Endothelial cell of hepatic sinusoid (primary cell): ENCODE data around the gene TXNRD1.
"Not testable (repeated sequence)": the region's sequence is repeated elsewhere in the genome, so short reads cannot be mapped to it uniquely, and the experiment has no call there.

Experiments used
- in situ Hi-C: cut with HindIII; loops from 2 replicates; pipeline ENCODE4 v1.10.0; 2017; ENCODE audit warnings: low sequenced_read_pairs

TXNRD1 gene

DNA sequence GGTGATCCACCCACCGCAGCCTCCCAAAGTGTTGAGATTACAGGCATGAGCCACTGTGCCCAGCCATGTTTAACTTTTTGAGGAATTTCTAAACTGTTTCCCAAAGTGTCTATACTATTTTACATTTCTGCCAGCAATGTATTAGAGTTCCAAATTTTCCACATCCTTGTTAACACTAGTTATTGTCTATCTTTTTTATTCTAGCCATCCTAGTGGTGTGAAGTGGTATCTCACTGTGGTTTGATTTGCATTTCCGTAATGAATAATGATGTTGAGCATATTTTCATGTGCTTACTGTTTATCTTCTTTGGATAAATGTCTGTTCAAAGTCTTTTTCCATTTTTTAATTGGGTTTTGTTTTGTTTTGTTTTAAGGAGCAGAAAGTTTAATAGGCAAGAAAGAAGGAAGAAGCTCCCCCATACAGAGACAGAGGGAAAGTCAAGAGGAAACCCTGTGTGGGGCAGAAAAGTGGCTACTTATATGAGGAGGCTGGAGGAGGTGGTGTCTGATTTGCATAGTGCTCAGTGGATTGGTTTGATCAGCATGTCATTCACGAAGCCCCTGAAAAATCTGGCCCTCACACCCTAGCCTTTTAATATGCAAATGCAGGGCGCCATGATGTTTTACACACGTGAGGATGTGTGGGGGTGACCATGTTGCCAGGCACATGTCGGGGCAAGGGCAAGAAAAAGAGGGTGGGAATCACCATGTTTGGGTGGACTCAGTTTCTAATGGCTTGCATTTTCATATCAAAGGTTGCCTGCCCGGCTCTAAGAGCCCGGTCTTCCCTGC, 14.9 kb downstream of the TXNRD1 start:
- in situ Hi-C loops, result no loop called here

DNA sequence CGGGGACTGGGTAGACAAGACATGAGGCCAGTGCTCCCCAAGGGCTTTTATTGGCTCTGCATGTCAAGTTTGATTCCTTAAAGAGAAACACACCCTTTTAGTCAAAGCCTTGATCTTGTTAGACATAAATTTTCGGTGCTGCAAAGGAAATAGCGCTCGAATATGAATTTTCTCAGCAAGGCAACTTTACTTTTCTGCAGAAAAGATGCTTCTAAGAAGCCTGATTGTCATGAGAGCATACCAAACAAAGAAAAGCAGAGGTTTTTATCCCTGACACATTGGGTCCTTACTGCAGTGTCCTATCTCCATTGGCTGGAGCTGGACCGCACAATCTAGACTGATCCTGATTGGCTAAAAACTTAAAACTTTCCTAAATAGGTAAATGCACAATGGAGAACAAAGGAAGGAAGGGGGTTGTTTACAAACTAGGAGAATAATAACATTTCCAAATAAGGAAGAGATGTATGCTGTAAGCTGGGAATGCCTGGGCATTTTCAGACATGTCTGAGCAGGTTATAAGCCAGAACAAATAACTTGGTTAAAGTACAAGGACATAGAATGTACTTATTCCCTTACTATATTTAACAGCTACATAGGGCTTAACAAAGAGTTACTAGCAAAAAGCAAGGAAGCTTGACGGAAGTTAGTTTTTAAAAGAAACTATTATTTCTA, 17.2 kb downstream of the TXNRD1 start:
- in situ Hi-C loops, result no loop called here

DNA sequence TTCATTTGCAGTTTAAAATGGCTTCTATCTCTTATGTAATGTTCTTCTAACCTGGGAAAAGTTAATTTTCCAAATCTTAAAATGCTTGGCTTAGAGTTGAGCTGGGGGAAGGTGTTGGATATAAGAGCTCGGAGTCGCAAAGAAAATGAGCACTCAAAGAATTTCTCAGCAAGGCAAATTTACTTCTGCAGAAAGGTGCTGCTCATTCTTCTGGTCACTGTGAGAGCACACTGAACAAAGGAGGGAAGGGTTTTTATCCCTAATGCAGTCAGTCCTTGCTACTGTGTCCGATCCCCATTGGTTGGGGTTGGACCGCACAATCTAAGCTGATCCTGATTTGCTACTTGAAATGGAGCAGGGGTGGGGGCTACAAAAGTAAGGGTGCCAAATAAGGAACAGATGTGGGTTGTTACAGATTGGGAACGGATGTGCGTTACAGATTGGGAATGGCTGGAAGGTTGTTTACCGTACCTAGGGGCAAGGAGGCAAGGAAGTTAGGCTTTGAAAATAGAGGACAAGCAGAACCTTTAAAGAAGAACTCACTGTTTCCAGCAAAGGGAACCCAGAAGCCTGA, 19.4 kb downstream of the TXNRD1 start:
- in situ Hi-C loops, result no loop called here

DNA sequence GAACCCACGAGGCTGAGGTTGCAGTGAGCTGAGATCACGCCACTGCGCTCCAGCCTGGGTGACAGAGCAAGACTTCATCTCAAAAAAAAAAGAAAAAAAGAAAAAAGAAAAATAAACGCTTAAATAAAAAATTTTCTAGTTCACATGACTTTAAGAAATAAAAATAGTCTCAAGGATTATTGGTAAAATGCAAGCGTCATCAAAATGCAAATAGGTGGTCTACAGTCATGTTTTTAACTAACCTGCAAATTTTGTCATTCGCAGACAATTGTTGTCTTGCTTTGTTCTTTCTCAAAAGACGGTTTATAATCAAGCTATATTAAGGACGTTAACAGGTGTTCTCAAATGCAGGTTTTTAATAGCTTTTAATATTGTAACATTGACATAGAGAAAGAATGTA, 22.4 kb downstream of the TXNRD1 start:
- in situ Hi-C loops, result no loop called here

DNA sequence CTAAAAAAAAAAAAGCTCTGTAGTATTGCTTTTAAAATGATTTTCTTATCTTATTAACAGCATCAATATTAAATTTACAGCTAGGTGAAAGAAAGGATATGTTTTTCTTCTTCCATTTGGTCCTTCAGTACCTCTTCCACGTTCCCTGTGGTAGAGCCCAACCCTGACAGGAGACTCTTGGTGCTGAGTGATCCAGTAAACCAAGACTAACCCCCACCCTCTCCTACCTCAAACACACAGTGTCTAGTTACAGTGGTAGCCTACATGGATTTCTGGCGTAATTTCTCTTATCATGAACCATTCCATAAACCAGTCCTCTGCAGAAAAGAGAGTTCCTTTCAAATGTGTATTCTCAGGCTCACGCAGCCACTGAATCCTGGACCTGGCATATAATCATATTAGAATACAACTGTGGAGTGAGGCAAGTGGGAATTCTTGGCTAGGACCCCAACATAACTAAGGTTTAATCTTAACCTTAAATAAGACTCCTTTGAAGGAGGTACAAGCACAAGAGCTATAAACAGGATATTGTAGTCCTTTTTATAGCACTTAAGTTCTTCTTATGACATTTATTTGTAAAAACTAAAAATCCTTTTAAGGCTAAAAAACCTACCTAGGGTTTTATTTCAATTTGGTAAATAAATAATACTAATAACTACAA, 27.1 kb downstream of the TXNRD1 start:
- in situ Hi-C loops, result no loop called here

DNA sequence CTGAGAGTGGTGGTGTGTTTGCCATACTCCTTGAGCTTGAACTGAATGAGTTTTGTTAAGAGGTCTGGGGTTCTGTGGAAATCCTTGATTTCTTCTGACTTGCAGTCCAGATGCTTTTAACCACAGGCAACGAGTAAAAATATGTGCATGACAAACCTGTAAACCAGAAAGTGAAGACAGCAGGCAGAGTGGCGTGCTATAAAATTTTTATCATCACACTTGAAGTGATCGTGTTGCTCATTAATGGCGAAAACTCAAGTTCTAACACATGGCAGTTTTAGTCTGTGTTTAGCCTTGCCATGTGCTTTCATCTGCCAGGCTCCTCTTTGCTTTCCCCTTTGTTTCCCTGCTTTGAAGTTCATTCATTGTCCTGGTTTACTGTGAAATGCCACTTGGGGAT, 28.0 kb downstream of the TXNRD1 start:
- in situ Hi-C loops, result no loop called here

DNA sequence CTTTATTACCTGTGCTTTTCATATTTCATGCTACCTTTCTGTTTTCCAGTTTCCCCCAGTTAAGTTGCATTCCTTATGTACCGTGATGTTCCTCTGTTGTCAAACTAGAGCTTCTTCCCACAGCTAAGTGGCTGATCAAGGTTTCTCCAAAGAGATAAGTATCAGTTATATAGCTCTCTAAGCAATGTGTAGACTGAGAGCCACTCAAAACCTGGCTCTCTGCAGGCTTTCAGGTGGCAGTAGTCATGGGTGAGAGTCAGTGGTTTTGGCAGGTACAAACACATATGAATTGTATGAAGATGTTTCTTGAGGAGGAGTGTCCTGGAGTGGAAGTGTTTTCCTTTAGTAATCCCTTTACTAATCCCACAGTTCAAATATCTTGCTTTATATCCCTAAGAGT, 28.4 kb downstream of the TXNRD1 start:
- in situ Hi-C loops, result no loop called here

DNA sequence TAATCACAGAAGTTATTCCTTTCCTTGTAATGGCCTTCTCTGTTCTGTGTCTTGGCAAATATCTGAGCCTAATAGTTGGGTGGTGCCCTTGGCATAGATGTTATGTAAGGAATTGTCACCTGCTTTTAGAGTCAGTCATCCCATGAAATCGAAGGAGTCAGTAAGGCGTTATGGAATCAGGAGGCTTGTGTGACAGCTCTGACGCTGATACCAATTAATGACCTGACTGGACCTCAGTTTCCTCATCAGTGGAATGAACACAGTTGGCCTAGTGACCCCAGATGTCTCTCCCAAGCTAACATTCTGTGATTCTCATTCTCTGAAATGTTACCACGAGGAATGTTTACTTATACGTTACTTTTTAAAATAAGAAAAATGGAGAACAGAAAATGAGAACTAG, 32.1 kb downstream of the TXNRD1 start:
- in situ Hi-C loops, result no loop called here

DNA sequence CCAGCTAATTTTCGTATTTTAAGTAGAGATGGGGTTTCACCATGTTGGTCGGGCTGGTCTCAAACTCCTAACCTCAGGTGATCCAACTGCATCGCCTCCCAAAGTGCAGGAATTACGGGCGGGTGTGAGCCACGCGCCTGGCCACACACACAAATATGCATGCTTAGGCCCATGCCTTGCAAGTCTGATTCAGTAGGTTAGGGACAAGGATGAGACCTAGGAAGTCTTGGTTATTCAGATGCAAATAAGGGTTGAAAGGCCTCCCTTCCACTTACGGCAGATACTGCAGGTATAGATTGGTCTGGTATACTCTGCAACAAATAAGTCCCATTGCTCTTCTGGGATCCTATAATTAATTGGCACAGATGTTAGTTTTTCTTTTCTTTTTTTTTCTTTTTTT, 32.9 kb downstream of the TXNRD1 start:
- in situ Hi-C loops, result no loop called here

DNA sequence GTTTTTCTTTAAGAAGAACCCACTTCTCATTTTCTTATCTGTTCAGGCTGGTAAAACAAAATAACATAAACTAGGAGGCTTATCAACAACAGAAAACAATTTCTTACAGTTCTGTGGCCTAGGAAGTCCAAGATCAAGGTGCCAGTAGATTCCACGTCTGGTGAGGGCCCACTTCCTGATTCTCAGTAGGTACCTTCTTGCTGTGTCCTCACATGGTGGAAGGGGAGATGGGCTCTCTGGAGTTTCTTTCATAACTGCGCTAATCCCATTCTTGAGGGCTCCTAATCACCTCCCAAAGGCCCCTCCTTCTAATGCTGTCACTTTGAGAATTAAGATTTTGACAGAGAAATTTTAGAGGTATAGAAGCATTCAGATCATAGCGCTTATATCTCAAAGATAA, 33.4 kb downstream of the TXNRD1 start:
- in situ Hi-C loops, result no loop called here

DNA sequence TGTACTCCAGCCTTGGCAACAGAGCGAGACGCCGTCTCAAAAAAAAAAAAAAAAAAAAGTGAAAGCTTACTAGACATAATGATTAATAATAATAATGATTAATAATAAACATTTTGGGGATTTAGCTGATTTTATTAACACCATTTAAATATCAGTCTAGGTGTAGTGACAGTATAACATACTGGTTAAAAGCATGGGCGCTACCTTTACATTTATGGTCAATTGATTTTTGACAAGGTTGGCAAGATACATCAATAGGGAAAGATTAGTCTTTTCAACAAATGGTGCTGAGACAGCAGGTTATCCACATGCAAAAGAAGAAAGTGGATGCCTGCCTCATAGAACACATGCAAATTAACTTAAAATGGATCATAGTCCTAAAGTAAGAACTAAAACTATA, 34.3 kb downstream of the TXNRD1 start:
- in situ Hi-C loops, result no loop called here

DNA sequence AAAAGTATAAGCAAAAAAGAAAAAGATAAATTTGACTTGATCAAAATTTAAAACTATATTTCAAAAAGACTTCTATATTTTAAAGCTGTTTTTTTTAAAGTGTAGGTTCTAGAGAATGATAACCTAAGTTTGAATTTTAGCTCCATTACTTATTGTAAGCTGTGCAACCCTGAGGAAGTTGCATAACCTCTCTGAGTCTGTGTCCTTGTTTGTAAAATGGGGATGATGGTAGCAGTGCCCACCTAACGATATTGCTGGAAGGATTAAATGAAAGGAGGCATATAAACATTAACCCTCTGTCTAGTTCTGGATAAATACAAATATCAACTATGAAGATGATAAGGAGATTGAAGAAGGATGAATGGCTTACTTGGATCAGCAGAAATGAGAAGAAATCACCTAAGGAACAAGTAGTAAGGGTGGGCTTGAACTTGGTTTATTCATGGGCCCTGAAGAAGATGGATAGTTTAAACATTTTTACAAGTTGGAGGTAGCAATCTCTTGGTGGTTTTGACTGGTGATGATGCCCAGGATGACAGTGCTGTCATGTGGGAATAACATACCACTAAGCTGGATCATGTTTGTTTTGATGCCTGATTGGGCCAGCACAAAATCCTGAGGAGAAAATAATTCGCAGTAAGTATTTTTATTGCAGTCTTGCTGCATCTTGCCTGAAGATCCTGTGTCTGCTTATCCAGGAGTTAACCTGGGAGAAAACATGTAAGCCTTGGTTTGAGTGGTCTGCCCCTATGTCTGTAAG, 35.0 kb downstream of the TXNRD1 start:
- in situ Hi-C loops, result no loop called here

DNA sequence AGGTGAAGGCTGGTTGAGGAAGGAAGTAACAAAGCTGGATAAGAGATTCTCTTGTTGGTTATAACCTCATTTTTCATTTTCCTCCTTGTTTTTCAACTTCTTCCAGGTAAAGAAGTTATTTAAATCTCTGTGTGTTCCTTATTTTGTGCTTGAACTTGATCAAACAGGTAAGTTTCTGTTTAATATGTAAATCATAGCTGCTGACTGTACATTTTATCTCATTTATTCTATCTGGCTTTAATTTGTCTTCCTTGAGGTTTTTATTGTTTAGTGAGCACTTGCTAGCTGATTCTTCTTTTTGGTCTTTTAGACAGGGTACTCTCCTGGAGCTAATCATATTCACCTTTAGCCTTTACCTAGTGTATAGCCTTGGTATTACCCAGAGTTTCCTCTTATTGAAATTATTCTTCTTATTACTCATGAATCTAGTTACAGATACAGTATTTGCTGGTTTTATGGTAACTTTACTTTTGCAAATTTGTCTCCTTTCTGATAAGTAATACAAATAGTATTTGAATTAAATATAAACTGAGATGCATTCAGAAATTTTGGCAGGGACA, 42.4 kb downstream of the TXNRD1 start:
- in situ Hi-C loops, result no loop called here

DNA sequence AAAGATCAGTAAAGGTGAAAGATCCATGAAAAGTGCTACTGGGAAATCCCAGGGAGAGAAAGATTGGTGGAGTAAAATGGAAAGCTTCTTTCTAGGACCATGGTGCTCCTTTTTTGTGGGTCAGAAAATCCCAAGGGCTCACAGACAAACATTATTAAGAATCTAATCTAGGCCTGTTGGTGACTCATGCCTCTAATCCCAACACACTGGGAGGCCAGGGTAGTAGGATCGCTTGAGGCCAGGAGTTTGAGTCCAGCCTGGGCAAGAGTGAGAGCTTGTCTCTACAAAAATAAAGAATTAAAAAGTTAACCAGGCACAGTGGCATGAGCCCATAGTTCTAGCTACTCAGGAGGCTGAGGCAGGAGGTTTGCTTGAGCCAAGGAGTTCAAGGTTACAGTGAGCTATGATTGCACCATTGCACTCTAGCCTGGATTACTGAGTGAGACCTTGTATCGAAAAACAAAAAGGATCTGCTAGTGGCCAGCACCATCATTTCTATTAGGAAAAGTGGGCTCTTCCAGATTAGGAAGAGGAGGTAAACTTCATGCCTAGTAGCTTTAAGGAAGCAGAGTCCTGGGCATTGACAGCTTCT, 43.0 kb downstream of the TXNRD1 start:
- in situ Hi-C loops, result no loop called here

DNA sequence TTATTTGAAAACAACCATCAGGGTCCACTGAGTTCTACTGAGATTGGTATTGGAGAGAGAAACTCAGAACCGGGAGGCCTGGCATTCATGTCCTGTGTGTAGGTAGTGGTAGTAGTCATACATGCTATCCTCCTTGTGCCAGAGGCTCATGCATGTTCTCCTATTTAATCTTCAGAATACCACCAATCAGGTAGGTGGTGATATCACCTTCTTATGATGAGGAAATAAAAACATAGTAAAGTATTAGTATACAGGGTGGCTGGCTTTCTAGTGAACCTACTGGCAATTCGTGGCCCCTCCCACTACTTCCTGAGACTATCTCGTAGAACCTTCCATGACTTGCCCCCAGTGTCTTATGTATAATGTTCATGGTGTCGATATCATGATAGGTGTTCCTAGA, 47.4 kb downstream of the TXNRD1 start:
- in situ Hi-C loops, result no loop called here

DNA sequence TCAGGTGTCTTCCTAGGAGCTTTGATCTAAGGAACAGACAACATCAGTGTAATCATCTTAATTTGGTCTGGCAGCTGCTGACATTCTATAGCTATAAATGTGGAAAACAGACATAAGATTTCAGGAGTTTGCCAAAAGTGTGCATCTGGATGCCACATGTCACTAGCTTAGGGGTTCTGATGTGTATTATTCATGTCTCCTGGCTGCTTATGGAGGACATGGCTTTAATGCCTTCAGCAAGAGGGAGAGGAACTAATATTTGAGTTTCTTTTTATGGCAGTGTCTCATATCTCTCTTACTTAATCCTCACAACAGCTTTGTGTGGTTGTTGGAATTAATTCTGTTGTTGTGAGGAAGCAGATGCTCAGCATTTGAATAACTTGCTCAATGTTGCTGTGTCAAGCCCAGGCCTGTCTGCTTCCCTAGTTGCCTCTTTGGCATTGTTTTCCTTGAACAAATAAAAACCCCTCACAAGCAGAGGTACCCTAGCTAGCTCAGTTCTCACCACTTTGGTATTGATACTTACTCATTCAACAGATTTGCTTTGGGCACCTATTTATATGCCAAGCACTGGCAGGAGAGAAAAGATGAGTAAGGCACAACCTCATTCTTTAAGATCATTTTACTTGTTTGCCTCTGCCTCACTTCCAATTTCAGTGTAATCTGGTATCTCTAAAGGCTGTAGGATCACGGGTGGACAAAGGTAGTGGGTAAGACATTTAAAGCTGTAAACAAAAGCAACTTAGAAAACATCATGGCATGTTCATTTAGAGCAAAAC, 48.2 kb downstream of the TXNRD1 start:
- in situ Hi-C loops, result no loop called here

DNA sequence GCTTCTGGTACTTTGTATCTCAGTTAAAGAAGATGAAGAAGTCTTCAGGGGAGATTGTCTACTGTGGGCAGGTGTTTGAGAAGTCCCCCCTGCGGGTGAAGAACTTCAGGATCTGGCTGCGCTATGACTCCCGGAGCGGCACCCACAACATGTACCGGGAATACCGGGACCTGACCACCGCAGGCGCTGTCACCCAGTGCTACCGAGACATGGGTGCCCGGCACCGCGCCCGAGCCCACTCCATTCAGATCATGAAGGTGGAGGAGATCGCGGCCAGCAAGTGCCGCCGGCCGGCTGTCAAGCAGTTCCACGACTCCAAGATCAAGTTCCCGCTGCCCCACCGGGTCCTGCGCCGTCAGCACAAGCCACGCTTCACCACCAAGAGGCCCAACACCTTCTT, 49.9 kb downstream of the TXNRD1 start:
- in situ Hi-C loops, result not testable (repeated sequence)

DNA sequence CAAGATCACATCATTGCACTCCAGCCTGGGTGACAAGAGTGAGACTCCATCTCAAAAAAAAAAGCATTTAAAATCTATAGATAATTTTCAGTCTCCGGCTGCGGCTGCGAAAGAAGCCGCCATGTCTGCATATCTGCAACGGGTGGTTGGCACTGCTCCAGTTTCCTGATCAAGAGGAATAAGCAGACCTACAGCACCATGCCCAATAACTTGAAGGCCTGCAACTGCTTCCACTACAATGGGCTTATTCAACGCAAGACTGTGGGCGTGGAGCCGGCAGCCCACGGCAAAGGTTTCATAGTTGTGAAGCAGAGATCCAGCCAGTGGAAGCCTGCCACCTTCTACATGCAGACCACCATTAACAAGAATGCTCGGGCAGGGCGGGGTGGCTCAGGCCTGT, 57.4 kb downstream of the TXNRD1 start:
- in situ Hi-C loops, result no loop called here

DNA sequence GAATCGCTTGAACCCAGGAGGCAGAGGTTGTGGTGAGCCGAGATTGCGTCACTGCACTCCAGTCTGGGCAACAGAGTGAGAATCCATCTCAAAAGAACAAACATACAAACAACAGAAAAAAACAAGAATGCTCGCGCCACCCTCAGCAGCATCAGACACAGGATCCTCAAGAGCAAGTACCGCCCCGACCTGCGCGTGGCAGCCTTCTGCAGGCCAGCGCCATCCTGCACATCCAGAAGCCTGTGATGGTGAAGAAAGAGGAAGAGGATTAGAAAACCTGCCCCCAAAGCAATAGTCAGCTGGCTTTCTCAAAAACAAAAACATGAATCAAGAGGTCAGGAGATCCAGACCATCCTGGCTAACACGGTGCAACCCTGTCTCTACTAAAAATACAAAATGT, 57.9 kb downstream of the TXNRD1 start:
- in situ Hi-C loops, result no loop called here

DNA sequence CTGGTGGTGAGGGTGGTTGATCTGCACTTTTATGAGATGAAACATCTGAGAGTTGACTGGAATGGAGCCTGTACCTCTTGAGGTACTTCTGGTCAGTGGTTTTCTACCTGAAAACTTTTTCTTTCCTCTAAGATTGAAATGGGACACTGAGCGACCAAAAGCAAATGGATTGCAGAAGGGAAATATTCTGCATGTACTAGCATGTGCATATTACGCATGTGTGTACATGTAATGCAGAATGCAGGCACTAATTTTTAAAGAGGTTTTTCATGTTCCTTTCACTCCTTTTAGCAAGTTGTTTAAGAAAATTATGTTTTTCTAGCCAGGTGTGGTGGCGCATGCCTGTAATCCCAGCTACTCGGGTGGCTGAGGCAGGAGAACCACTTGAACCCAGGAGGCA, 59.2 kb downstream of the TXNRD1 start:
- in situ Hi-C loops, result no loop called here
